ENCODE results near the gene NCL.

NCL gene

DNA sequence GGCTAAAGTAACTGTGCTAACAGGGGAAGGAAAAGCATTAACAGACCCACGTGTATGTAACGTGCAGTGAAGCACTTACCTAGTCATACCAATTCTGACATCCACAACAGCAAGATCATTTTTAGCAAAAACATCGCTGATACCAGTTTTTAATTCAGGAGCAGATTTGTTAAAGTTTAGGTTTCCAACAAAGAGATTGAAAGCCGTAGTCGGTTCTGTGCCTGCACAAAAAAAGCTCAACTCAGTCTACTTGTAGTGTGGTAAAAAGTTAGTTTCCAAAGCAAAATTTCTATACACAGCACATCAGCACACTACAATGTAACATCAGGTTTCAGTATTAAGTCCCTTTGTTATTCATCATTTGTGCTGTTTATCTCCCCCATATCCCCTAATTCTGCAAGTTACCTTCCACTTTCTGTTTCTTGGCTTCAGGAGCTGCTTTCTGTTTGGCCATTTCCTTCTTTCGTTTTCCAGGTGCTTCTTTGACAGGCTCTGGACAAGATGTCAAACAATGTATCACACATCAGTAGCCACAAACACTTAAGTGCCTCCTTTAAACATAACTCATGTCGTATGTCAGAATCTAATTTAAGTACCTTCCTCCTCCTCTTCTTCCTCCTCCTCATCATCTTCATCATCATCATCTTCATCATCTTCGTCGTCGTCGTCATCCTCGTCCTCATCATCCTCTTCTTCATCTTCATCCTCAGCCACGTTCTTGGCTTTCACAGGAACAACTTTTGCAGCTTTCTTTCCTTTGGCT is 4.0 kb downstream of the NCL start:
- CTCF ChIA-PET: interaction anchor here (0.6 to 9.9 kb wide), 4 partner anchors 8 to 407 kb away, joined by 3 to 89 read pairs (median 4); no protein-coding TSS in a partner anchor
- H3K4me3 ChIP-seq (ENCODE audit: low read depth, low read length): no peak overlapping the region
- POLR2A ChIA-PET: interaction anchor here (0.6 to 1.0 kb wide), 2 partner anchors 207 to 254 kb away, joined by 3 read pairs; no protein-coding TSS in a partner anchor
- TF ChIP-seq, protein P1, sequence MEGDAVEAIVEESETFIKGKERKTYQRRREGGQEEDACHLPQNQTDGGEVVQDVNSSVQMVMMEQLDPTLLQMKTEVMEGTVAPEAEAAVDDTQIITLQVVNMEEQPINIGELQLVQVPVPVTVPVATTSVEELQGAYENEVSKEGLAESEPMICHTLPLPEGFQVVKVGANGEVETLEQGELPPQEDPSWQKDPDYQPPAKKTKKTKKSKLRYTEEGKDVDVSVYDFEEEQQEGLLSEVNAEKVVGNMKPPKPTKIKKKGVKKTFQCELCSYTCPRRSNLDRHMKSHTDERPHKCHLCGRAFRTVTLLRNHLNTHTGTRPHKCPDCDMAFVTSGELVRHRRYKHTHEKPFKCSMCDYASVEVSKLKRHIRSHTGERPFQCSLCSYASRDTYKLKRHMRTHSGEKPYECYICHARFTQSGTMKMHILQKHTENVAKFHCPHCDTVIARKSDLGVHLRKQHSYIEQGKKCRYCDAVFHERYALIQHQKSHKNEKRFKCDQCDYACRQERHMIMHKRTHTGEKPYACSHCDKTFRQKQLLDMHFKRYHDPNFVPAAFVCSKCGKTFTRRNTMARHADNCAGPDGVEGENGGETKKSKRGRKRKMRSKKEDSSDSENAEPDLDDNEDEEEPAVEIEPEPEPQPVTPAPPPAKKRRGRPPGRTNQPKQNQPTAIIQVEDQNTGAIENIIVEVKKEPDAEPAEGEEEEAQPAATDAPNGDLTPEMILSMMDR (IDR thresholded peaks at IDR 0.05; ENCODE audit: insufficient read depth, low read length, missing control alignments): no peak
- no peak for DNase-seq (ENCODE audit: low read depth, low spot score)

DNA sequence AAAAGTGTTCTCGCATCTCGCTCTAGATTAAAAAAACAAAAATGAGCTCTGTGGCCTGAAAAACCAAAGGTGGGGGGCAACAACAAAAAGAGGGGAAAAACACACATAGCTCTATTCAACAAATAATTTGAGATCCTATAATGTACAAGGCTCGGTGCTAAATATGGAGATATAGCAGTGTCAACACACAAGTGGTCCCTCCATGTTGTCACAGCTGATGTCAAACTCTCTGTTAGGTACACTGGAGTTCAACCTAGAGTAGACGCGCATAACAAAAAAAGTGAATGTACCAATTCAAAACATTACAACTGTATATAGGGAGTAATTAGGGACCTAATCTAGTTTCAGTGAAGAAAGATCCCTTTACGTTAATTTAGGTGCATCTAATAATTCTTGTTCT is 5.9 kb downstream of the NCL start:
- TF ChIP-seq, protein P1 (IDR thresholded peaks at IDR 0.05; ENCODE audit: insufficient read depth, low read length, missing control alignments): no peak
- ChIA-PET POLR2A (no interaction called here), CTCF (interaction anchor here (1.1 to 8.6 kb wide), 4 partner anchors 23 to 355 kb away, joined by 3 to 124 read pairs (median 8); no protein-coding TSS in a partner anchor)
- no peak overlapping the region for H3K4me3 ChIP-seq (ENCODE audit: low read depth, low read length)
- no peak for DNase-seq (ENCODE audit: low read depth, low spot score)

DNA sequence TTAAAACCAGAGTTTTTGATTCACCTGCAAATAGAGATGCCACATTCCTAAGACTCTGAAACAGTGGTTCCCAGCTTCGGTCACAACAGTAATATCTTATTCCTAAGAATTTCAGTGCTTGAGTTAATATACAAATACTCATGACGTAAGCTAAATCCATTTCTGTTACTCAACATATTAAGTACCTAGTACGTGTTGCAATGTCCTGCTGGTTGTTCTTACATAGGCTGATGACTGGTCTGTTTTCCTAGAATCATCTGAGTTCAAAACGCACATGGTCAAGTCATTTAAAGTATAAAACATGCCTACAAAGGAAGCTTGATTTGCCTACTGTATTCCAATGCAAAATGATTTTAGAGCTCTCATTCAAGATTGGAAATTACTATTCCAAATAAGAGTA is 7.2 kb downstream of the NCL start:
- no peak for DNase-seq (ENCODE audit: low read depth, low spot score)
- TF ChIP-seq, protein P1 (IDR thresholded peaks at IDR 0.05; ENCODE audit: insufficient read depth, low read length, missing control alignments): no peak
- no peak overlapping the region for H3K4me3 ChIP-seq (ENCODE audit: low read depth, low read length)
- CTCF ChIA-PET: interaction anchor here (0.7 to 8.6 kb wide), 7 partner anchors 11 to 353 kb away, joined by 3 to 124 read pairs (median 5); no protein-coding TSS in a partner anchor
- POLR2A ChIA-PET: no interaction called here

DNA sequence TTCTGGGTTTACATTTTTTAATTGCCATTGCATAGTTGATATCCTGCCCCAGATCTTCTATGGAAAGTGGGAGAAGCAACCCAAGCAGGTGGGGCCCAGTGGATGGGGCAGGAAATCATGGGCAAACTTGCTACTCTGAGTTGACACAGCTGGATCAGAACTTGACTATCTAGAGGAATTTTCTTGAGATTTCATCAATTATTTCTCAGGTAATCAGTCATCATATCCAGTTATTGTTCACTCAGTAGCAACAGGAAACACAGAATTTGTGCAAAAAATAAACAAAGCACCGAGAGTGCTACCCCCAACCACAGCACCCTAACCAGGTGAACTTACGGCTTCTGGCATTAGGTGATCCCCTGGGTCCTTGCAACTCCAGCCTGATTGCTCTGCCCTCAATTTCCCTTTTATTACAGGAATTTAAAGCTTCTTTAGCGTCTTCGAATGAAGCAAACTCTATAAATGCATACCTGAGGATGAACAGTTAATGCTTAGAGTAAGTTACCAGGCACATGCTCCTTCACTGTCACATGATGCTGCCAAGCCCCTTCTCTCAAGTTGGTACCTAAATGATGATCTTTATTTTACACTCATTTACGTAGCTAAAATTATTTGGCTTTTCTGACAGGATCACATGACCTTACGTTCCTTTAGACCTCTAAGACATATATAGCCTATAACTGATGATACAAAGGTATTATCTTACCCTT is 7.8 kb downstream of the NCL start:
- DNase-seq (ENCODE audit: low read depth, low spot score): no peak
- no peak overlapping the region for H3K4me3 ChIP-seq (ENCODE audit: low read depth, low read length)
- TF ChIP-seq, protein P1 (IDR thresholded peaks at IDR 0.05; ENCODE audit: insufficient read depth, low read length, missing control alignments): no peak
- POLR2A ChIA-PET: interaction anchor here (0.7 to 4.8 kb wide), 2 partner anchors 8 to 604 kb away, joined by 3 to 56 read pairs; partner anchors contain the start of gene NCL
- CTCF ChIA-PET: interaction anchor here (1.4 to 8.6 kb wide), 7 partner anchors 8 to 353 kb away, joined by 3 to 124 read pairs (median 11); partner anchors contain the start of gene NCL

DNA sequence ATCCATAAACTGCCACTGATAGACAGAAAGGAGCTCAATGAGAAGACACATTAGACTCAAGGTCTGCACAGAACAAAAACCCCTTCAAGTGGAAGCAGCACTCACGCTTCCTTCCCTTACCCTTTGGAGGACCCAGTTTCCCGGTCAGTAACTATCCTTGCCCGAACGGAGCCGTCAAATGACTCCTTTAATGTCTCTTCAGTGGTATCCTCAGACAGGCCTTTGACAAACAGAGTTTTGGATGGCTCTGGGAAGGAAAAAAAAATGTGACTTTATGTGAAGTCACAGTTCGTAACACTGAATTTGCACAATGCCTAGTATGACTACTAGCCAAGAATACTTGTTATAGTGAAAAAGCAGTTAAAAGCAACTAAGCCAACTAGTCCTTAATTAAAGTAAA is 8.4 kb downstream of the NCL start:
- POLR2A ChIA-PET: interaction anchor here (0.7 to 4.8 kb wide), 2 partner anchors 8 to 603 kb away, joined by 3 to 56 read pairs; partner anchors contain the start of gene NCL
- CTCF ChIA-PET: interaction anchor here (1.3 to 8.6 kb wide), 5 partner anchors 9 to 352 kb away, joined by 4 to 124 read pairs (median 40); partner anchors contain the start of gene NCL
- DNase-seq (ENCODE audit: low read depth, low spot score): no peak
- TF ChIP-seq, protein P1 (IDR thresholded peaks at IDR 0.05; ENCODE audit: insufficient read depth, low read length, missing control alignments): no peak
- no peak overlapping the region for H3K4me3 ChIP-seq (ENCODE audit: low read depth, low read length)

All from AG04449 (cell line).